SK-N-SH (cell line): Measurements from ENCODE around the gene SLC12A5. TPM values are rescaled to one million over a fixed set of nuclear protein-coding genes. Genes with fewer than 3 reads are reported as not detected.

ENCODE experiments used
- CTCF ChIA-PET: fragments of 300-600, 350-600 bp; formaldehyde crosslinking; extraction: SDS; loops from one replicate; lab custom pipeline; 2021; lab: Yijun Ruan, JAX
- POLR2A ChIA-PET: fragments of 350-600 bp; sonication (Branson Sonifier 250); formaldehyde crosslinking; extraction: SDS; loops from one replicate; lab custom pipeline; 2020; ENCODE audit warnings: antibody characterized with exemption, inconsistent platforms; lab: Yijun Ruan, JAX
- DNase-seq: peaks from one replicate; pipeline ENCODE4 v3.0.0; 2012
- H2AFZ ChIP-seq: fragments of 200-600 bp; sonication (generic); 2 replicates; pipeline ENCODE4 v1.8.1; 2016; ENCODE audit warnings: antibody characterized with exemption, mild to moderate bottlenecking, low read depth
- H3F3A ChIP-seq: fragments of 200-600 bp; sonication (generic); replicated peaks from 2 replicates; pipeline ENCODE3; 2016; ENCODE audit warnings: antibody characterized with exemption, mild to moderate bottlenecking; ENCODE audit not compliant: insufficient read depth
- H3K27ac ChIP-seq, 2 experiments: fragments of 200-500 bp in 1 of 2; fragments of 200-600 bp in 1 of 2; sonication (Bioruptor generic) in 1 of 2; sonication (generic), shearing (Covaris generic) in 1 of 2; 2 replicates each; pipeline versions ENCODE4 v1.5.1 to v1.6.1; 2014 to 2016; ENCODE audit warnings: low read depth in 2 of 2, inconsistent platforms in 1 of 2, low read length in 1 of 2, mild to moderate bottlenecking in 1 of 2, mixed read lengths in 1 of 2
- H3K27me3 ChIP-seq: fragments of 200-600 bp; sonication (generic), shearing (Covaris generic); 2 replicates; pipeline ENCODE4 v1.6.1; 2016; ENCODE audit warnings: mixed run types; ENCODE audit not compliant: insufficient read depth
- H3K36me3 ChIP-seq, 2 experiments: fragments of 200-500 bp in 1 of 2; fragments of 200-600 bp in 1 of 2; sonication (Bioruptor generic) in 1 of 2; sonication (generic) in 1 of 2; replicated peaks in 1 of 2; 2 replicates each; pipeline versions ENCODE3 to v1.5.1; 2014 to 2016; ENCODE audit warnings: low read length in 1 of 2, mild to moderate bottlenecking in 1 of 2; ENCODE audit not compliant: insufficient read depth in 2 of 2, control insufficient read depth in 1 of 2
- H3K4me1 ChIP-seq, 2 experiments: fragments of 200-500 bp in 1 of 2; fragments of 200-600 bp in 1 of 2; sonication (Bioruptor generic) in 1 of 2; sonication (generic), shearing (Covaris generic) in 1 of 2; 2 replicates each; pipeline versions ENCODE4 v1.5.1 to v1.6.1; 2014 to 2016; ENCODE audit warnings: low read depth in 1 of 2, low read length in 1 of 2, mixed run types in 1 of 2; ENCODE audit not compliant: insufficient read depth in 2 of 2, control insufficient read depth in 1 of 2
- H3K4me2 ChIP-seq: fragments of 200-600 bp; sonication (generic), shearing (Covaris generic); 2 replicates; pipeline ENCODE4 v1.6.1; 2017; ENCODE audit warnings: mixed run types
- H3K4me3 ChIP-seq, 2 experiments: fragments of 200-500 bp in 1 of 2; fragments of 200-600 bp in 1 of 2; sonication (Bioruptor generic) in 1 of 2; sonication (generic), shearing (Covaris generic) in 1 of 2; 2 replicates each; pipeline versions ENCODE4 v1.5.1 to v1.8.1; 2014 to 2016; ENCODE audit warnings: low read depth in 2 of 2, inconsistent platforms in 1 of 2, low read length in 1 of 2, mild to moderate bottlenecking in 1 of 2, mixed read lengths in 1 of 2, moderate library complexity in 1 of 2
- H3K79me2 ChIP-seq: fragments of 200-600 bp; sonication (generic); 2 replicates; pipeline ENCODE4 v1.8.1; 2017; ENCODE audit warnings: mild to moderate bottlenecking; ENCODE audit not compliant: insufficient read depth
- H3K9ac ChIP-seq: fragments of 200-600 bp; sonication (generic); 2 replicates; pipeline ENCODE4 v1.6.1; 2017; ENCODE audit warnings: mixed run types
- H3K9me2 ChIP-seq: fragments of 200-600 bp; sonication (generic); 2 replicates; pipeline ENCODE4 v1.6.1; 2017; ENCODE audit warnings: mixed run types
- H3K9me3 ChIP-seq: fragments of 200-600 bp; sonication (generic); 2 replicates; pipeline ENCODE4 v1.6.1; 2017; ENCODE audit warnings: mixed run types, mild to moderate bottlenecking, moderate library complexity
- H4K20me1 ChIP-seq: fragments of 200-600 bp; sonication (generic); 2 replicates; pipeline ENCODE4 v1.6.1; 2017; ENCODE audit warnings: mild to moderate bottlenecking, mixed run types; ENCODE audit not compliant: insufficient read depth
- CTCF ChIP-seq: fragments of 200-600 bp; sonication (generic); IDR thresholded peaks from 2 replicates; pipeline ENCODE4 v1.6.1; 2017; ENCODE audit warnings: antibody characterized with exemption, mild to moderate bottlenecking, moderate library complexity
- EP300 ChIP-seq, 2 experiments: IDR thresholded peaks; 2 replicates each; pipeline versions ENCODE4 v1.4.0 to v1.6.1; 2012; ENCODE audit warnings: borderline replicate concordance in 1 of 2, low read depth in 1 of 2, low read length in 1 of 2
- GATA2 ChIP-seq: sonication (generic); formaldehyde crosslinking; IDR thresholded peaks from 2 replicates; pipeline ENCODE4 v1.5.0; 2020; ENCODE audit warnings: mild to moderate bottlenecking, missing genetic modification reagents
- MEF2A ChIP-seq: IDR thresholded peaks from 2 replicates; pipeline ENCODE4 v1.4.0; 2012; ENCODE audit warnings: low read depth, borderline replicate concordance
- MXI1 ChIP-seq: IDR thresholded peaks from 2 replicates; pipeline ENCODE4 v1.6.1; 2012; ENCODE audit warnings: mild to moderate bottlenecking, low read depth, low read length, improper control_type of control experiment
- NFIC ChIP-seq: IDR thresholded peaks from 2 replicates; pipeline ENCODE4 v1.4.0; 2012; ENCODE audit warnings: borderline replicate concordance
- NRF1 ChIP-seq: IDR thresholded peaks from 2 replicates; pipeline ENCODE4 v1.6.1; 2012; ENCODE audit warnings: low read depth, mild to moderate bottlenecking, low read length
- POLR2AphosphoS5 ChIP-seq: IDR thresholded peaks from 2 replicates; pipeline ENCODE4 v1.6.1; 2012; ENCODE audit warnings: low read depth, low read length
- SIN3A ChIP-seq: IDR thresholded peaks from 2 replicates; pipeline ENCODE4 v1.6.1; 2012; ENCODE audit warnings: low read depth, mild to moderate bottlenecking, low read length, moderate library complexity, borderline replicate concordance
- SMC3 ChIP-seq: IDR thresholded peaks from 2 replicates; pipeline ENCODE4 v1.6.1; 2012; ENCODE audit warnings: low read depth, low read length, improper control_type of control experiment
- TAF1 ChIP-seq: IDR thresholded peaks from 2 replicates; pipeline ENCODE4 v1.6.1; 2012; ENCODE audit warnings: low read depth, mild to moderate bottlenecking, low read length, moderate library complexity, borderline replicate concordance
- TCF12 ChIP-seq: IDR thresholded peaks from 2 replicates; pipeline ENCODE4 v1.4.0; 2012
- TEAD4 ChIP-seq: IDR thresholded peaks from 2 replicates; pipeline ENCODE4 v1.4.0; 2012; ENCODE audit warnings: mild to moderate bottlenecking, borderline replicate concordance; ENCODE audit not compliant: insufficient read depth
- USF2 ChIP-seq: fragments of 150-350 bp; IDR thresholded peaks from 2 replicates; pipeline ENCODE4 v1.6.1; 2017; ENCODE audit warnings: antibody characterized with exemption, low read length, low read depth, borderline replicate concordance
- ZBTB33 ChIP-seq: IDR thresholded peaks from 2 replicates; pipeline ENCODE4 v1.4.0; 2012; ENCODE audit warnings: low read depth, borderline replicate concordance
- WGBS: methylation state at CpG from one replicate; pipeline ENCODE4 v1.1.6; 2017; ENCODE audit warnings: low lambda C conversion rate; 5-methylcytosine and 5-hydroxymethylcytosine counted together
- polyA plus RNA-seq, 3 experiments: library from polyadenylated mRNA; depleted of rRNA; stranded (reverse); fragments of >200 nt; gene quantifications; 2 replicates each; pipeline ENCODE4 v1.2.3, GENCODE V29; 2012
- TF ChIP-seq, protein P1 (sequence below): IDR thresholded peaks from 2 replicates; pipeline ENCODE4; 2012
- TF ChIP-seq, protein P2 (sequence below): IDR thresholded peaks from 2 replicates; pipeline ENCODE4 v1.4.0; 2012; ENCODE audit warnings: low read depth
- TF ChIP-seq, protein P3 (sequence below): IDR thresholded peaks from 2 replicates; pipeline ENCODE4 v1.4.0; 2012; ENCODE audit warnings: low read depth, borderline replicate concordance

SLC12A5 gene
- polyA plus RNA-seq (2012; rRNA removed): 8.5 and 19.9 TPM in 2 replicates
- 12.5 and 13.7 TPM in 2 replicates for polyA plus RNA-seq (2012; cell fraction: cytosol; rRNA removed)
- 10.6 and 12.8 TPM in 2 replicates for polyA plus RNA-seq (2012; cell fraction: nucleus; rRNA removed)

DNA sequence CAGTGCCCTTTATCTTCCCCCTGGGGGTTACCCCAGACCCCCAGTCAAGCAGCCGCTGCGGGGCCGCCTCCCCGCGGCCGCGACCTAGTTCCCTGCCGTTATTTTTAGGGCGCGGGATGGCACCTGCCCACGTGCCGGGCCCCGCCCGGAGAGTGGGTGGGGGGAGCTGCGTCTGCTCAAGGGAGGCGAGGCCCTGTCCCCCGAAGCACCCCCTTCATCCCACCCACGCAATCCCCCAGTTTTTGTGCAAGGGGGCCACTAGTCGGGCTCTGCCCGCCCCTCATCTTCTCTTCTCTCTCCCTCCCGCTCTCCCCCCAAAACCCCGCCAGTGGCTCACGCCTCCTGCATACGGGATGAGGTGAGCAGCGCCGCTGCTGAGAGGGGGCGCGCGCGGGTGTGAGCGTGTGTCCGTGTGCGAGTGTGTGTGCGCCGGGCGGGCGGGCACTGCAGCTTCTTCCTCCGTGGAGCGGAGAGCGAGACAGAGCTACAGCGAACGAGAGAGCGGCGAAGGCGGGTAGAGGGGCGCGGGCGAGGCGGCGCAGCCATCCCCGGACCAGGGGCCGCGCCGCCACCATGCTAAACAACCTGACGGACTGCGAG is at the start of gene SLC12A5:
Gene SLC12A5 (plus strand): TSS at position 444 of the 600 bp plus-strand sequence. CDS start 130 bp downstream, at position 574.
- Histone ChIP-seq H3F3A (no peaks in the 10 kb centered on the region), H2AFZ (no peak within 1 kb of the TSS), H3K4me2 (no peak within 1 kb of the TSS), H3K27me3 (peaks cover 41% of the 10 kb centered on the region), H3K9me2 (no peaks in the 10 kb centered on the region), H3K9ac (no peak within 1 kb of the TSS), H3K4me3 (peak within 1 kb of the TSS in 1 of 2 experiments; percentile 3; a peak in 1 of 4 replicates), H4K20me1 (peaks cover 13% of the 10 kb centered on the region), H3K79me2 (no peaks in the 10 kb centered on the region), H3K4me1 (peaks cover 0 to 11% of the 10 kb centered on the region in 2 experiments; a peak in 1 of 4 replicates), H3K9me3 (no peaks in the 10 kb centered on the region), H3K27ac (no peak within 1 kb of the TSS), H3K36me3 (no peaks in the 10 kb centered on the region)
- ChIA-PET POLR2A (interaction anchor here (0.7 kb wide), 1 partner anchor 11 kb away, joined by 3 read pairs; no protein-coding TSS in a partner anchor), CTCF (interaction anchor here (0.7 to 4.9 kb wide), 5 partner anchors 15 to 320 kb away, joined by 3 to 43 read pairs (median 5); no protein-coding TSS in a partner anchor)
- no peak for DNase-seq
- TF ChIP-seq TCF12: no peak
- TF ChIP-seq MXI1: no peak
- no peak for TF ChIP-seq MEF2A
- TF ChIP-seq, protein P1, sequence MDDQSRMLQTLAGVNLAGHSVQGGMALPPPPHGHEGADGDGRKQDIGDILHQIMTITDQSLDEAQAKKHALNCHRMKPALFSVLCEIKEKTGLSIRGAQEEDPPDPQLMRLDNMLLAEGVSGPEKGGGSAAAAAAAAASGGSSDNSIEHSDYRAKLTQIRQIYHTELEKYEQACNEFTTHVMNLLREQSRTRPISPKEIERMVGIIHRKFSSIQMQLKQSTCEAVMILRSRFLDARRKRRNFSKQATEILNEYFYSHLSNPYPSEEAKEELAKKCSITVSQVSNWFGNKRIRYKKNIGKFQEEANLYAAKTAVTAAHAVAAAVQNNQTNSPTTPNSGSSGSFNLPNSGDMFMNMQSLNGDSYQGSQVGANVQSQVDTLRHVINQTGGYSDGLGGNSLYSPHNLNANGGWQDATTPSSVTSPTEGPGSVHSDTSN: no peak
- TF ChIP-seq, protein P2, sequence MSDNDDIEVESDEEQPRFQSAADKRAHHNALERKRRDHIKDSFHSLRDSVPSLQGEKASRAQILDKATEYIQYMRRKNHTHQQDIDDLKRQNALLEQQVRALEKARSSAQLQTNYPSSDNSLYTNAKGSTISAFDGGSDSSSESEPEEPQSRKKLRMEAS: no peak
- 31% methylated on average over 18 of the region's 56 CpGs for WGBS

DNA sequence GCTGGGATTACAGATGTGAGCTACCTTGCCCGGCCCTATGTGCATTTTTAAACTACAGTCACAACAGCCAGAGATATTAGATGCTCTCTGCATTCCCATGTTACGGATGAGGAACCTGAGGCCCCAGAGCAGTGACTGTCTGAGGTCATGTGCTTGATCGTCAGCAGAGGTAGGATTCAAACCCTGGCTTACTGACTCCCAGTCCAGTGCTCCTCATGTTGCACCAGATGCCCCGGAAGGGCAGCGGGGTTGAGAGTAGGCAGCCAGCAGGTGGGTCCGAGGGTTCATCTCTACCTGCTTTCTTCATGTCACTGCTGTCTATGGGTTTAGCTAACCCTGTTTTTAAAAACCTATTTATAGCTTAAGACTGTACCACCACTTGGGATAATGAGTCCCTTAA is 47.8 kb upstream of the SLC12A5 start:
- no peaks in the 10 kb centered on the region for H3K9me2 ChIP-seq
- no peak overlapping the region for H2AFZ ChIP-seq
- no peak overlapping the region for H3K4me2 ChIP-seq
- H3F3A ChIP-seq: no peaks in the 10 kb centered on the region
- H3K27ac ChIP-seq: no peak overlapping the region
- no peaks in the 10 kb centered on the region for H3K79me2 ChIP-seq
- POLR2A ChIA-PET: no interaction called here
- WGBS: 79% methylated on average over 6 of the region's 6 CpGs
- CTCF ChIA-PET: interaction anchor here (0.7 to 1.4 kb wide), 3 partner anchors 11 to 41 kb away, joined by 3 to 5 read pairs (median 4); no protein-coding TSS in a partner anchor
- H3K27me3 ChIP-seq: no peaks in the 10 kb centered on the region
- H3K36me3 ChIP-seq: no peaks in the 10 kb centered on the region
- H3K4me1 ChIP-seq: no peaks in the 10 kb centered on the region; a peak in 1 of 4 replicates
- no peaks in the 10 kb centered on the region for H4K20me1 ChIP-seq
- DNase-seq: no peak
- no peak overlapping the region for H3K4me3 ChIP-seq
- no peak overlapping the region for H3K9ac ChIP-seq
- H3K9me3 ChIP-seq: no peaks in the 10 kb centered on the region
- TF ChIP-seq EP300 (IDR thresholded peaks at IDR 0.05; ENCODE audit: borderline replicate concordance in 1 of 2, low read depth in 1 of 2, low read length in 1 of 2) (no peak), NFIC (no peak), TEAD4 (no peak), GATA2 (CRISPR knock-in tag) (no peak), NRF1 (no peak), SMC3 (no peak), USF2 (no peak), POLR2AphosphoS5 (no peak), SIN3A (no peak), TAF1 (no peak), ZBTB33 (no peak), CTCF (no peak)
- TF ChIP-seq, protein P3, sequence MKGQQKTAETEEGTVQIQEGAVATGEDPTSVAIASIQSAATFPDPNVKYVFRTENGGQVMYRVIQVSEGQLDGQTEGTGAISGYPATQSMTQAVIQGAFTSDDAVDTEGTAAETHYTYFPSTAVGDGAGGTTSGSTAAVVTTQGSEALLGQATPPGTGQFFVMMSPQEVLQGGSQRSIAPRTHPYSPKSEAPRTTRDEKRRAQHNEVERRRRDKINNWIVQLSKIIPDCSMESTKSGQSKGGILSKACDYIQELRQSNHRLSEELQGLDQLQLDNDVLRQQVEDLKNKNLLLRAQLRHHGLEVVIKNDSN: no peak
- TF ChIP-seq, protein P2: no peak
